Muscle layer of duodenum (tissue), 2 donors: ENCODE data around the gene OR5L2.
"Not testable (repeated sequence)": the region's sequence is repeated elsewhere in the genome, so short reads cannot be mapped to it uniquely, and the experiment has no call there.

Experiments used
- H3K27ac ChIP-seq: one replicate; pipeline ENCODE4 v1.7.0; 2013; ENCODE audit warnings: mild to moderate bottlenecking, low read length
- H3K27me3 ChIP-seq: one replicate; pipeline ENCODE4 v1.7.0; 2013; ENCODE audit warnings: low read depth, mild to moderate bottlenecking, control low read depth, low read length
- H3K36me3 ChIP-seq, 2 donors: one replicate each; pipeline ENCODE4 v1.7.0; 2013; ENCODE audit warnings: low read length in 2 of 2, control low read depth in 1 of 2, mild to moderate bottlenecking in 1 of 2; ENCODE audit not compliant: insufficient read depth in 2 of 2, control insufficient read depth in 1 of 2
- H3K4me1 ChIP-seq, 2 donors: one replicate each; pipeline ENCODE4 v1.7.0; 2013; ENCODE audit warnings: low read length in 2 of 2, mild to moderate bottlenecking in 2 of 2, control low read depth in 1 of 2, moderate library complexity in 1 of 2; ENCODE audit not compliant: insufficient read depth in 2 of 2, control insufficient read depth in 1 of 2
- H3K4me3 ChIP-seq, 2 donors: one replicate each; pipeline ENCODE4 v1.7.0; 2013; ENCODE audit warnings: low read length in 2 of 2, low read depth in 1 of 2, mild to moderate bottlenecking in 1 of 2
- H3K9me3 ChIP-seq, 2 donors: one replicate each; pipeline ENCODE4 v1.7.0; 2013; ENCODE audit warnings: low read length in 2 of 2, control low read depth in 1 of 2, mild to moderate bottlenecking in 1 of 2; ENCODE audit not compliant: control insufficient read depth in 1 of 2
- donor health status: healthy.

The OR5L2 gene

GRCh38 chr11:55867354-55867753 lies 40.3 kb downstream of the OR5L2 start:
- not testable (repeated sequence) for H3K27me3 ChIP-seq, H3K36me3 ChIP-seq, H3K9me3 ChIP-seq, H3K27ac ChIP-seq, H3K4me1 ChIP-seq, H3K4me3 ChIP-seq

GRCh38 chr11:55872731-55873130 lies 45.7 kb downstream of the OR5L2 start:
- H3K36me3 ChIP-seq, H3K4me3 ChIP-seq, H3K9me3 ChIP-seq, H3K27ac ChIP-seq, H3K27me3 ChIP-seq, H3K4me1 ChIP-seq: not testable (repeated sequence)

GRCh38 chr11:55873146-55873545 lies 46.1 kb downstream of the OR5L2 start:
- not testable (repeated sequence) for H3K9me3 ChIP-seq, H3K27ac ChIP-seq, H3K4me3 ChIP-seq, H3K27me3 ChIP-seq, H3K36me3 ChIP-seq, H3K4me1 ChIP-seq
